Left colon (tissue), 2 donors: Measurements from ENCODE around the gene C4B. TPM values are rescaled to one million over a fixed set of nuclear protein-coding genes. Genes with fewer than 3 reads are reported as not detected.

ENCODE experiments used
- ATAC-seq: fragments of 200-7000 bp; cut with Tn5 transposase; one replicate; pipeline ENCODE4 v1.9.1; 2020; ENCODE audit warnings: mild to moderate bottlenecking, moderate library complexity
- DNase-seq, 2 donors: peaks; one replicate each; pipeline ENCODE4 v3.0.0-alpha.2; 2020
- intact Hi-C, 2 donors: fragments of 100-400 bp; cut with DNase I in 1 of 2; cut with micrococcal nuclease in 1 of 2; formaldehyde crosslinking; loops; one replicate each; pipeline versions ENCODE4 v1.11.2 to v1.14.0; 2022; cut with DNase I, micrococcal nuclease
- total RNA-seq, 2 donors: library from RNA; stranded (reverse); fragmentation: NEBNext Ultra II Directional; extraction: Animal tissue kit (Norgen Biotek cat#: 25700); gene quantifications; one replicate each; pipeline ENCODE4 v1.2.1, GENCODE V29; 2021
- donor health status: DM: no; HTN: no; CAD: no.
- donor health status: DM: yes; HTN: yes; CAD: no.

The C4B gene
- total RNA-seq, 2 donors from 2014 or later: 3.8 to 31.2 TPM

GRCh38 chr6:32069460-32069859 is 54.9 kb downstream of the C4B start:
- no peak for DNase-seq
- intact Hi-C loops: no loop called here
- no peak for ATAC-seq

GRCh38 chr6:32069878-32070515 is 55.4 kb downstream of the C4B start:
- no peak for DNase-seq
- ATAC-seq: no peak
- intact Hi-C loops: no loop called here

DNA sequence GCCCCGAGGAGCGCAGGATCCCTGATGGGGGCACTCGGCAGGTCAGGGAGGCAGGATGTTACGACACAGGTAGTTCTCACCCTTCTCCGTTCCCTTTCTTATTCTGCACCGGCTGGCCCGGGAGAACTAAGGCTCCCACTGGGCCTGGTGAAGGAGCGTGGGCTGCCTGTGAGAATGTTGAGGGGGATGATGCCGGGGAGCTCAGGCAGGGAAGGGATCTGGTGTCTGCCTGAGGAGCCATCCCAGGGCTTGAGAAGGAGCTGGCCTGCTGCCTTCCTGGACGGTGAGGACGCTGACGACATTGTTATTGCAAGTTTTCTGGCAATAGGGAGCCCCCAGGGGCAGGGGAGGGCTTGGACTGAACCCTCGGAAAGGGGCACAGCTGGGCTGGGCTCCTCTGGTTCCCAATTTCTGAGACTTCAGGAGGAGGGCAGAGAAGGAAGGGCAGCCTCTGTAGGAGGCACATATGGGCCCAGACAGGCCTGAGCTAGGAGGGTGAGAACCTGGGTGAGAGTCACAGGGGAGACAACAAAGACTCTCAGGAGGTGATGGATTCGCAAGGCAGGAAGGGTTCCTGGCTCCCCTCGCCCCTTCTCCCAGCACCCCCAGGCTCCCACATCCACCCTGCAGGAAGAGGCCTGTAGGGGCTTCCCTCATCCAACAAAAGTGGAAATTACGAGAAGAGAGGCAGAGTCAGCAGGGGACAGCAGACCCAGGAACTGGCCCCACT is 56.4 kb downstream of the C4B start:
- no peak for DNase-seq
- ATAC-seq: no peak
- intact Hi-C loops: no loop called here

DNA sequence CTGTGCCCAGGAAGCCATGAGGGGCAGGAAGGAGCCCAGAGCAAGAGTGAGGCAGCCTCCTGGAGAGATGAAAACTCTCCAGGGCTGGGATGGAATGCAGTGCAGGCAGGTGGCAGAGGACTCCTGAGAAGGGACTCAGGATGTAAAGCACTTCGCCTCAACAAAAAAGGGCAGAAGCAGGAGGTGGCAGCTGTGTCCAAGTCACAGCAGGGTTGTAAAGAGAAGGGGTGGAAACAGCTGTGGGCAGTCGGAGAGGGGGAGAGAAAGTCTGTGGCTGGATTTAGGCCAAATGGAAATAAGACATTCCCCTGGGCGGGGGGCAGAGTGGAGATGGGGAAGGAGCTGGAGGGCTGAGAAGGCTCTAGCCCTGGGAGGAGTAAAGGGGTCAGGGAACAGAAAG is 58.5 kb downstream of the C4B start:
- no peak for ATAC-seq
- DNase-seq: no peak
- intact Hi-C loops: no loop called here

DNA sequence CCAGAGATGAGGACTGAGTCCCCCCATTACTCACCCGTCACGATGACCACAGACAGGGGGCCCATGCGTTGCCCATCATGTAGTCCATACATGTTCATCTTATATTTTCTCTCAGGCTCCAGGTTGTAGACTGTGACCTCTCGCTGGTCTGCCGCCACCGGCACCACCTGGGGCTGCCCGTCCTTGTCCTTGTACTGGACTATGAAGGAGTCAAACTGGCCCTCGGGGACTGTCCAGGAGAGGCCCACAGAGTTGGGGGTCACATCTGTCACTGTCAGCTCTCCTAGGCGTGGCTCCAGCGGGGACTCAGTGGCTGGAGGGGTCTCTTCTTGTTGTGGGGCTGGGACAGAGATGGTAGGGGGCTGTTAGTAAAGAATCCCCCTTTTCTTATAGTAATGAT is 59.0 kb downstream of the C4B start:
- no peak for ATAC-seq
- no peak for DNase-seq
- intact Hi-C loops: no loop called here

DNA sequence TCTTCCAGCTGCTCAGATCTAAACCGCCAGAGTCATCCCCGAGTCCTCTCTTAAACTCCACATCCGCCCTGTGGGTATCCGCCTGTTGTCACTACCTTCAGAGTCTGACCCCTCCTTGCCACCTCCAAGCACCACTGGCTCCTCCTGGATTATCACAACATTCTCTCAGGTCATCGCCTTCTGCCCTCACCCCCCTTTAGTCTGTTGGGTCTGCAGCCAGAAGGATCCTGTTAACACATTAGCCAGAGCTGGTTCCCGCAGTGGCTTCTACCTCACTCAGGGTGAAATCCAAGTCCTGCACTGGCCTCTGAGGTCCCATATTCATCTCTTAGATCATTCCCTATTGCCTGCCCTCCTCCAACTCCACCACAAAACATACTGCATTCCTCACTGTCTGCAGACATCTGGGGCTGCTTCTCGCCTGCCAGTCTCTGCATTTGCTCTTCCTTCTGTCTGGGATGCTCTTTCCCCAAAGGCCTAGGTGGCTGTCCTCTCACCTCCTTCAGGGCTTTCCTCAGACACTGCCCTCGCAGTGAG is 60.5 kb downstream of the C4B start:
- intact Hi-C loops: no loop called here
- no peak for ATAC-seq
- no peak for DNase-seq

DNA sequence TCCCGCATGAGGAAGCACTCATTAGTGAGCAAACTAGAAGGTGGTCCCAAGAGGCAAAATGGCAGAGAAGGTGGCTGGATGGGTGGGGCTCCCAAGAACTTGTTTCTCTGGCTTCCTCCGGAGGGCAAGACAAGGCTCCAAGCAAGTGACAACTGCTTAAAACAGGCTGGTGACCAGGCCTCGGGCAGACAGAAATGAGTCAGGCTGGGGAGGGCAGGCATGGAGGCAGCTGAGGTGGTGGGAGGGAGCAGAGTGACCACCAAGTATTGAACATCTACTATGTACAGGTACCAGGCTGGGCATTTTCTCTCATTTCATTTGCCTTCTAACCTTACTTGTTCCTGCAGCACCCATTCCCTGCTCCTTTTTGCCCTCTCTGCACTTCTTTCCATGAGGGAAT is 61.2 kb downstream of the C4B start:
- ATAC-seq: no peak

DNA sequence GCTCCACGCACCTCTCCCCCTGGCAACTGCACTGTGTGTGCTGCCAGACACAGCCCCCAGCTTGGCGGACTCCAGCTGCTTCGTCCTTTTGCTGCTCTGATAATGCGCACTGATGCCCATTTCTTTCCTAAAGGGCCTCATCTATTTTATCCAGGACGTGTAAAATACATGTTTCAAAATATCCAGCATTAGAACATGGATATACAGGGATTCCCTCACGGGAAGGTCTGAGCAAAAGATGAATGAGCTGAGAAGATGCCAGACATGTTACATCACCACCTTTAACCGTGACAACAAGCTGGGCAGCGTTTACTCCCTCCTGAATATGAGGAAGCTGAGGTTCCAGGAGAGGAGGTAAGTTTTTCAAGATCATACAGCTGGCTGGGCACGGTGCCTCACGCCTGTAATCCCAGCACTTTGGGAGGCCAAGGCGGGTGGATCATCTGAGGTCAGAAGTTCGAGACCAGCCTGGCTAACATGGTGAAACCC is 61.8 kb downstream of the C4B start:
- no peak for ATAC-seq
- intact Hi-C loops: no loop called here
- DNase-seq: no peak

More for the DNA sequence above, 61.2 kb downstream of the C4B start:
- intact Hi-C loops: no loop called here
- DNase-seq: no peak

DNA sequence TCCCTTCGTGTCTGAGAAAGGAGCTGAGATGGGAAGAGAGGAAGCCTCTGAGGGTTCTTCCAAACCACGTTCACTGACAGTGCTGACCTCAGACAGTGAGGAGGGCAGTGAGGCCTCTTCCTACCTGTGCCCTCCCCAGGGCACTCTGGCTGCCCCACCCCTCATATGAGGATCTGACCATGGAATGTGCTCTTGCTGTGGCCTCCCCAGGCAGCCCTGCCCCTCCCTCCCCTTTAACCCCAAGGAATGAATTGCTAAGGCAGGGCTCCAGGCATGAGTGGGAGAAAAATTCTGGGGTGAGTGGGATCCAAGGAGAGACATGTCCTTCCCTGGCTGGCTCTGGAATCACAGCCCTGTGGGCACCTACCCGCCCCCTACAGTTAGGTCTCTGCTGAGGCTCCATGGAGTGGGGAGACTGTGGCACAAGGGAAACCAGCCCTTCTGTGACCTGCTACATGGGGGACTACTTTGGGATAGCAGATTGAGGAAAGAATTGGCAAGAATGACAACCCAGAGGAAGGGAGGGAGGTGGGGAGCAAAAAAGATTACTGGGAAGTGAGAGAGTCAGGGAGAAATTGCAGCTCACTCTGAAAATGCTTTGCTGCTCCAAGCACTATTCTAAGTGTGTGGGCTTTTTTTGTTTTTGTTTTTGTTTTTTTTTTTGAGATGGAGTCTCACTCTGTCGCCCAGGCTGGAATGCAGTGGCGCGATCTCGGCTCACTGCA is 65.1 kb downstream of the C4B start:
- intact Hi-C loops: no loop called here
- DNase-seq: no peak
- ATAC-seq: no peak

DNA sequence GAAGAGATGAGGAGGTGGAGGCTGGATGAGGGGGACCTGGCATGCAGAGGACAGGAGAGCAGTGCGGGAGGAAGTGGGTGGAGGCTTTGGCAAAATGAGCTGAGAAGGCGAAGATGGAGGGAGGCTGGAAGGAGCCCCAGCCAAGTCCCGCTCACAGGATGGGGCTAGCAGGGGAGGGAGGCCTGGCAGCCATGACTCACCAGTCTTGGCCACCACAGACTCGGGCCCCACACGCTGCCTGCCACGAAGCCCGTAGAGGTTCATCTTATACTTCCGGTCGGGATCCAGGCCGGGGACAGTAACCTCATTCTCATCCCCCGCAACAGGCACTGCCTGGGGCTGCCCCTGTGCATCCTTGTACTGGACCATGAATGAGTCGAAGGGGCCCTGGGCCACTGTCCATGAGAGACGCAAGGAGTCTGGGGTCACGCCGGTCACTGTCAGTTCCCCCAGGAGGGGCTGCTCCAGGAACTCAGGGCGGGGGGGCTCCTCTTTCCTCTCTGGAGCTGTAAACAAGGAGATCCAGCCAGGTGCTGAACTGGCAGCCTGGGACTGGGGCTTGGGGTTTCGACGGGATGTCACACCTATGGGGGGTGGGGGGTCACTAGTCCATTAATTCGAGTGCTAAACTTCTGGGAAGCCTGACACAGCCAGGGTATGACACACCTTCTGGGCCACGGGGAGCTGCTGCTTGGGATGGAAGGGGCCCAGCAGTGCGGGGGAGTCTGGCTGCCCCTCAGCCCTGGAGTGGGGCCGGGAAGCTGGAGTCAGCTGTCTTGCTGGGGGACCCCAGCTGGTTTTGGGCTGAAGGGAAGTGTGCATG is 66.8 kb downstream of the C4B start:
- intact Hi-C loops: no loop called here
- ATAC-seq: no peak

DNA sequence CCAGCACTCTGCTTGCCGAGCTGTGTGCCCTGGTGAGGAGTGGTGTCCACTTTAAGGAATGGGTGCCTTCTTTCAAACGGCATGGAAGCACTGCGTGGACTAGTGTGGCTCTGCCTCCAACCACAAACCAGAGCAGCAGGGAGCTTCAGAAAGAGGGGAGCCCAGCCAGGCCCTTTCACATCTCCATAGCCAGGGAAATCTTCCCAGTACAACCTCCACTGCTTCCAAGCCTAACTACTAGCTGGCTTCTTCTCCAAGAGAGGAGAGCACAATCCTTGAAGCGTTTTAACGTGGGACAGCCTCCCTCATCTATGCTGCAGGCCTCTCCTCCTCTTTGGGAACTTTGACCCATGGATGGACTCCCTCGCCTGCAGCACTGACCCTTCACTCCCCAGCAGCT is 67.9 kb downstream of the C4B start:
- no peak for DNase-seq
- intact Hi-C loops: no loop called here
- ATAC-seq: no peak

More for the DNA sequence above, 66.8 kb downstream of the C4B start:
- peak; percentile 34 to 59 for DNase-seq

DNA sequence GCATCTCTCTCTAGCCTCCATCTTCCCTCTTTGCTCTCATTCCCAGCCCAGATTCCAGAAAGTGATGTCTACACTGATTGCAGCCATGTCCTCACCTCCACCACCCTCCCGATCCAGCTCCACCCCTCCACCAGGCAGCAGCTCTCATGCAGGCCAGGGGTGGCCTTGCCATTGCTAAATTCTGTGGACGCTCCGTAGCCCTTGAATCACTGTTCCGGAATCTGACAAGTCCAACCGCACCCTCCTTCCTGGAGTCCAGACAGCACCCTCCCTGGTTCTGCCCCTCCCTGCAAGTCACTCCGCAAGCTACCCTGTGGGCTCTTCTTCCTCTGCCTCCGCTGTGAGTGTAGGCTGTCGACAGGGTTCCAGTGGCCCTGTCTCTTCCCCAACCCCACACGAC is 68.3 kb downstream of the C4B start:
- DNase-seq: no peak
- no peak for ATAC-seq
- intact Hi-C loops: no loop called here

- no peak for ATAC-seq
- DNase-seq: no peak
- intact Hi-C loops: no loop called here
Observed at GRCh38 chr6:32083812-32084768, 69.5 kb downstream of the C4B start.

DNA sequence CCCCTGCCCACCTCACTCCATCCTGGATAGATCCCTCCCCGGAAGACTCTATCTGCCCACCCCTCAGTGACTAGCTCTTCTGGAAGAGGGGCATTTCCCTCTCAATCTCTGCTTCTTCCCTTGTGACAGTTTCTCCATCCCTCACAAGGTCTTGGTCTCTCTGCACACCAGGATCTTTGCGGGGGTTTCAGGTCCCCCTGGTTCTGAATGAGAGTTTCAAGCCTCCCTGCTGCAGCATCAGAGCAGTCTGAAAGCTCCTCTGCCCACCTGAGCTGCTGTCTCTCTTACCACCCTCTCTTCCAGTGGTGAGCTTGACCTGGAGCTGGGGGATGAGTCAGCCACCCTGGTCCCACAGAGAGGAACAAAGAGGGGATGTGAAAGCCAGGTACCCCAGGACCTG is 70.2 kb downstream of the C4B start:
- no peak for ATAC-seq
- intact Hi-C loops: no loop called here
- DNase-seq: no peak
